SK-N-SH (cell line): ENCODE measurements around the gene WNT16. TPM values are rescaled to one million over a fixed set of nuclear protein-coding genes. Genes with fewer than 3 reads are reported as not detected.

Experiments
- CTCF ChIA-PET: fragments of 300-600, 350-600 bp; formaldehyde crosslinking; extraction: SDS; loops from one replicate; lab custom pipeline; 2021; lab: Yijun Ruan, JAX
- POLR2A ChIA-PET: fragments of 350-600 bp; sonication (Branson Sonifier 250); formaldehyde crosslinking; extraction: SDS; loops from one replicate; lab custom pipeline; 2020; ENCODE audit warnings: antibody characterized with exemption, inconsistent platforms; lab: Yijun Ruan, JAX
- DNase-seq: peaks from one replicate; pipeline ENCODE4 v3.0.0; 2012
- H2AFZ ChIP-seq: fragments of 200-600 bp; sonication (generic); 2 replicates; pipeline ENCODE4 v1.8.1; 2016; ENCODE audit warnings: antibody characterized with exemption, mild to moderate bottlenecking, low read depth
- H3F3A ChIP-seq: fragments of 200-600 bp; sonication (generic); replicated peaks from 2 replicates; pipeline ENCODE3; 2016; ENCODE audit warnings: antibody characterized with exemption, mild to moderate bottlenecking; ENCODE audit not compliant: insufficient read depth
- H3K27ac ChIP-seq, 2 experiments: fragments of 200-500 bp in 1 of 2; fragments of 200-600 bp in 1 of 2; sonication (Bioruptor generic) in 1 of 2; sonication (generic), shearing (Covaris generic) in 1 of 2; 2 replicates each; pipeline versions ENCODE4 v1.5.1 to v1.6.1; 2014 to 2016; ENCODE audit warnings: low read depth in 2 of 2, inconsistent platforms in 1 of 2, low read length in 1 of 2, mild to moderate bottlenecking in 1 of 2, mixed read lengths in 1 of 2
- H3K27me3 ChIP-seq: fragments of 200-600 bp; sonication (generic), shearing (Covaris generic); 2 replicates; pipeline ENCODE4 v1.6.1; 2016; ENCODE audit warnings: mixed run types; ENCODE audit not compliant: insufficient read depth
- H3K36me3 ChIP-seq, 2 experiments: fragments of 200-500 bp in 1 of 2; fragments of 200-600 bp in 1 of 2; sonication (Bioruptor generic) in 1 of 2; sonication (generic) in 1 of 2; replicated peaks in 1 of 2; 2 replicates each; pipeline versions ENCODE3 to v1.5.1; 2014 to 2016; ENCODE audit warnings: low read length in 1 of 2, mild to moderate bottlenecking in 1 of 2; ENCODE audit not compliant: insufficient read depth in 2 of 2, control insufficient read depth in 1 of 2
- H3K4me1 ChIP-seq, 2 experiments: fragments of 200-500 bp in 1 of 2; fragments of 200-600 bp in 1 of 2; sonication (Bioruptor generic) in 1 of 2; sonication (generic), shearing (Covaris generic) in 1 of 2; 2 replicates each; pipeline versions ENCODE4 v1.5.1 to v1.6.1; 2014 to 2016; ENCODE audit warnings: low read depth in 1 of 2, low read length in 1 of 2, mixed run types in 1 of 2; ENCODE audit not compliant: insufficient read depth in 2 of 2, control insufficient read depth in 1 of 2
- H3K4me2 ChIP-seq: fragments of 200-600 bp; sonication (generic), shearing (Covaris generic); 2 replicates; pipeline ENCODE4 v1.6.1; 2017; ENCODE audit warnings: mixed run types
- H3K4me3 ChIP-seq, 2 experiments: fragments of 200-500 bp in 1 of 2; fragments of 200-600 bp in 1 of 2; sonication (Bioruptor generic) in 1 of 2; sonication (generic), shearing (Covaris generic) in 1 of 2; 2 replicates each; pipeline versions ENCODE4 v1.5.1 to v1.8.1; 2014 to 2016; ENCODE audit warnings: low read depth in 2 of 2, inconsistent platforms in 1 of 2, low read length in 1 of 2, mild to moderate bottlenecking in 1 of 2, mixed read lengths in 1 of 2, moderate library complexity in 1 of 2
- H3K79me2 ChIP-seq: fragments of 200-600 bp; sonication (generic); 2 replicates; pipeline ENCODE4 v1.8.1; 2017; ENCODE audit warnings: mild to moderate bottlenecking; ENCODE audit not compliant: insufficient read depth
- H3K9ac ChIP-seq: fragments of 200-600 bp; sonication (generic); 2 replicates; pipeline ENCODE4 v1.6.1; 2017; ENCODE audit warnings: mixed run types
- H3K9me2 ChIP-seq: fragments of 200-600 bp; sonication (generic); 2 replicates; pipeline ENCODE4 v1.6.1; 2017; ENCODE audit warnings: mixed run types
- H3K9me3 ChIP-seq: fragments of 200-600 bp; sonication (generic); 2 replicates; pipeline ENCODE4 v1.6.1; 2017; ENCODE audit warnings: mixed run types, mild to moderate bottlenecking, moderate library complexity
- H4K20me1 ChIP-seq: fragments of 200-600 bp; sonication (generic); 2 replicates; pipeline ENCODE4 v1.6.1; 2017; ENCODE audit warnings: mild to moderate bottlenecking, mixed run types; ENCODE audit not compliant: insufficient read depth
- EP300 ChIP-seq, 2 experiments: IDR thresholded peaks; 2 replicates each; pipeline versions ENCODE4 v1.4.0 to v1.6.1; 2012; ENCODE audit warnings: borderline replicate concordance in 1 of 2, low read depth in 1 of 2, low read length in 1 of 2
- EZH2phosphoT487 ChIP-seq: fragments of 200-600 bp; sonication (generic); IDR thresholded peaks from 2 replicates; pipeline ENCODE4 v1.6.1; 2017; ENCODE audit warnings: low read depth, mixed run types, mild to moderate bottlenecking, antibody characterized with exemption, moderate library complexity, borderline replicate concordance
- FOSL2 ChIP-seq: IDR thresholded peaks from 2 replicates; pipeline ENCODE4 v1.4.0; 2012; ENCODE audit warnings: low read depth, mild to moderate bottlenecking, moderate library complexity, borderline replicate concordance
- FOXM1 ChIP-seq: IDR thresholded peaks from 2 replicates; pipeline ENCODE4 v1.4.0; 2012; ENCODE audit warnings: low read depth, mild to moderate bottlenecking
- GATA2 ChIP-seq: sonication (generic); formaldehyde crosslinking; IDR thresholded peaks from 2 replicates; pipeline ENCODE4 v1.5.0; 2020; ENCODE audit warnings: mild to moderate bottlenecking, missing genetic modification reagents
- JUND ChIP-seq: IDR thresholded peaks from 2 replicates; pipeline ENCODE4 v1.4.0; 2012
- MEF2A ChIP-seq: IDR thresholded peaks from 2 replicates; pipeline ENCODE4 v1.4.0; 2012; ENCODE audit warnings: low read depth, borderline replicate concordance
- MXI1 ChIP-seq: IDR thresholded peaks from 2 replicates; pipeline ENCODE4 v1.6.1; 2012; ENCODE audit warnings: mild to moderate bottlenecking, low read depth, low read length, improper control_type of control experiment
- NFIC ChIP-seq: IDR thresholded peaks from 2 replicates; pipeline ENCODE4 v1.4.0; 2012; ENCODE audit warnings: borderline replicate concordance
- NRF1 ChIP-seq: IDR thresholded peaks from 2 replicates; pipeline ENCODE4 v1.6.1; 2012; ENCODE audit warnings: low read depth, mild to moderate bottlenecking, low read length
- POLR2AphosphoS5 ChIP-seq: IDR thresholded peaks from 2 replicates; pipeline ENCODE4 v1.6.1; 2012; ENCODE audit warnings: low read depth, low read length
- RAD21 ChIP-seq: IDR thresholded peaks from 2 replicates; pipeline ENCODE4 v1.6.1; 2012; ENCODE audit warnings: mild to moderate bottlenecking, low read length
- RFX5 ChIP-seq: IDR thresholded peaks from 2 replicates; pipeline ENCODE4 v1.6.1; 2012; ENCODE audit warnings: mild to moderate bottlenecking, improper control_type of control experiment, low read length
- RXRA ChIP-seq: IDR thresholded peaks from 2 replicates; pipeline ENCODE4 v1.4.0; 2012; ENCODE audit warnings: low read depth, mild to moderate bottlenecking, borderline replicate concordance
- SMC3 ChIP-seq: IDR thresholded peaks from 2 replicates; pipeline ENCODE4 v1.6.1; 2012; ENCODE audit warnings: low read depth, low read length, improper control_type of control experiment
- TCF12 ChIP-seq: IDR thresholded peaks from 2 replicates; pipeline ENCODE4 v1.4.0; 2012
- WGBS: methylation state at CpG from one replicate; pipeline ENCODE4 v1.1.6; 2017; ENCODE audit warnings: low lambda C conversion rate; 5-methylcytosine and 5-hydroxymethylcytosine counted together
- polyA plus RNA-seq, 3 experiments: library from polyadenylated mRNA; depleted of rRNA; stranded (reverse); fragments of >200 nt; gene quantifications; 2 replicates each; pipeline ENCODE4 v1.2.3, GENCODE V29; 2012
- TF ChIP-seq, protein P1 (sequence below): IDR thresholded peaks from 2 replicates; pipeline ENCODE4 v1.4.0; 2012; ENCODE audit warnings: low read depth
- TF ChIP-seq, protein P2 (sequence below): fragments of 200-600 bp; sonication (generic); IDR thresholded peaks from 2 replicates; pipeline ENCODE4 v1.6.1; 2017; ENCODE audit warnings: antibody characterized with exemption, mild to moderate bottlenecking, moderate library complexity
- TF ChIP-seq, protein P3 (sequence below): IDR thresholded peaks from 2 replicates; pipeline ENCODE4 v1.4.0; 2012; ENCODE audit warnings: low read depth, borderline replicate concordance
- TF ChIP-seq, protein P4 (sequence below): fragments of 150-350 bp; IDR thresholded peaks from 2 replicates; pipeline ENCODE4 v1.6.1; 2017; ENCODE audit warnings: antibody characterized with exemption, low read length, low read depth, borderline replicate concordance
- TF ChIP-seq, protein P5 (sequence below): IDR thresholded peaks from 2 replicates; pipeline ENCODE4; 2012

WNT16 gene
- polyA plus RNA-seq, 1 of the 3 experiments (the other 2 are of a cell fraction), result 0.05 TPM

DNA sequence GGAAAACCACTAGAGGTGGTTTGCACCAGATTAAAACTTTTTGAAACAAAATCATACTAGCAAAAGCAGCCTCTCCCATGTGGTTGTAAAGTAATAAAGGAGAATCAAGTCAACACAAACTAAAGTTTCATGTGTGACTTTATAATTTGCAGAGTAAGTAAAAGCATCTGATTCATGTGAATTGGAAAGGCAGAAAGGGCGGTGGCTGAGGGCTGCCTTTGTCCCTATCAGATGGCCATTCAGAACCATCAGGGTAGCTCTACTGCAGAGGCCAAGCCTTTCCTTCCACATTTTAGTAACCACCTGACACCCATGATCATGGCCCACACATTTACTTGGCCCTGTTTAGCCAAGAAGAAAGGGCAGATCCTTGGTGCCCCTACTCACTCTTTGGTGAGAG lies 15.7 kb downstream of the WNT16 start:
- ChIA-PET CTCF (interaction anchor here (0.6 to 1.5 kb wide), 3 partner anchors 15 to 213 kb away, joined by 3 to 4 read pairs (median 4); partner anchors contain the start of gene FAM3C), POLR2A (no interaction called here)

DNA sequence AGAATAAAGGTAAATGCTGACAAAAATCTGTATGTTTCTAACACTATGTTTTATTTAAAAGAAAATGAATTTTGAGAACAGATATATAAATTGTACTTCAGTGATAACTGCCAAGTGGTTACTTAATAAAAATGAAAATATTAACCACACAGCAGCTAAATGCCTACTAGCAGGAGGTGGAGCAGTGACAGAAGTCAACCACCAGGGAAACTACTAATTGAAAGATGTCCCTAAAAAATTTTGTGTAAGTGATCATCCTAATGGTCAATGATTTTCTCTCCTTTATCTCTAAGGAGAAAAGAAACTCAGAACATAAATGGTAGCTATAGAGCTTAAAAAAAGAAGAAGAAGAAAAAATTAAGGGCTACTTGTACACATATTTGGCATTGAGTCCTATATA lies 22.9 kb downstream of the WNT16 start:
- Histone ChIP-seq H3K4me3 (no peak overlapping the region; a peak in 1 of 4 replicates), H3K4me1 (no peaks in the 10 kb centered on the region; a peak in 1 of 4 replicates), H3K9me2 (no peaks in the 10 kb centered on the region), H3F3A (peaks cover 4% of the 10 kb centered on the region), H2AFZ (no peak overlapping the region), H4K20me1 (no peaks in the 10 kb centered on the region), H3K9me3 (no peaks in the 10 kb centered on the region), H3K9ac (no peak overlapping the region), H3K79me2 (no peaks in the 10 kb centered on the region)
- ChIA-PET POLR2A (no interaction called here), CTCF (interaction anchor here (0.7 to 6.9 kb wide), 14 partner anchors 9 to 568 kb away, joined by 3 to 64 read pairs (median 4); partner anchors contain the start of gene FAM3C)
- TF ChIP-seq, protein P1, sequence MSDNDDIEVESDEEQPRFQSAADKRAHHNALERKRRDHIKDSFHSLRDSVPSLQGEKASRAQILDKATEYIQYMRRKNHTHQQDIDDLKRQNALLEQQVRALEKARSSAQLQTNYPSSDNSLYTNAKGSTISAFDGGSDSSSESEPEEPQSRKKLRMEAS, result no peak
- TF ChIP-seq, protein P2, sequence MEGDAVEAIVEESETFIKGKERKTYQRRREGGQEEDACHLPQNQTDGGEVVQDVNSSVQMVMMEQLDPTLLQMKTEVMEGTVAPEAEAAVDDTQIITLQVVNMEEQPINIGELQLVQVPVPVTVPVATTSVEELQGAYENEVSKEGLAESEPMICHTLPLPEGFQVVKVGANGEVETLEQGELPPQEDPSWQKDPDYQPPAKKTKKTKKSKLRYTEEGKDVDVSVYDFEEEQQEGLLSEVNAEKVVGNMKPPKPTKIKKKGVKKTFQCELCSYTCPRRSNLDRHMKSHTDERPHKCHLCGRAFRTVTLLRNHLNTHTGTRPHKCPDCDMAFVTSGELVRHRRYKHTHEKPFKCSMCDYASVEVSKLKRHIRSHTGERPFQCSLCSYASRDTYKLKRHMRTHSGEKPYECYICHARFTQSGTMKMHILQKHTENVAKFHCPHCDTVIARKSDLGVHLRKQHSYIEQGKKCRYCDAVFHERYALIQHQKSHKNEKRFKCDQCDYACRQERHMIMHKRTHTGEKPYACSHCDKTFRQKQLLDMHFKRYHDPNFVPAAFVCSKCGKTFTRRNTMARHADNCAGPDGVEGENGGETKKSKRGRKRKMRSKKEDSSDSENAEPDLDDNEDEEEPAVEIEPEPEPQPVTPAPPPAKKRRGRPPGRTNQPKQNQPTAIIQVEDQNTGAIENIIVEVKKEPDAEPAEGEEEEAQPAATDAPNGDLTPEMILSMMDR, result peak; percentile 45
- TF ChIP-seq, all 33 proteins: peak for 1
- Histone ChIP-seq H3K36me3 (peaks cover 80 to 84% of the 10 kb centered on the region in 2 experiments), H3K27me3 (no peaks in the 10 kb centered on the region), H3K27ac (no peak overlapping the region), H3K4me2 (no peak overlapping the region)
- no peak for DNase-seq

More for the DNA sequence above, 15.7 kb downstream of the WNT16 start:
- Histone ChIP-seq H3K79me2 (no peaks in the 10 kb centered on the region), H3K4me3 (no peak overlapping the region), H3K36me3 (peaks cover 22 to 27% of the 10 kb centered on the region in 2 experiments), H2AFZ (no peak overlapping the region), H3K4me2 (no peak overlapping the region), H3K4me1 (0 out of 4 replicates have a peak, but pooled peaks cover 0 to 5% of the 10 kb centered on the region in 2 experiments), H3F3A (peaks cover 7% of the 10 kb centered on the region), H4K20me1 (no peaks in the 10 kb centered on the region), H3K9me3 (no peaks in the 10 kb centered on the region), H3K27ac (no peak overlapping the region), H3K9me2 (no peaks in the 10 kb centered on the region), H3K9ac (no peak overlapping the region), H3K27me3 (no peaks in the 10 kb centered on the region)
- WGBS, result 100% methylated on average over 1 of the region's 1 CpG
- no peak for DNase-seq
- no peak for TF ChIP-seq GATA2 (CRISPR knock-in tag)
- no peak for TF ChIP-seq RAD21
- TF ChIP-seq EP300 (IDR thresholded peaks at IDR 0.05; ENCODE audit: borderline replicate concordance in 1 of 2, low read depth in 1 of 2, low read length in 1 of 2), result no peak
- no peak for TF ChIP-seq SMC3
- TF ChIP-seq RXRA, result no peak
- TF ChIP-seq, protein P1, result no peak
- no peak for TF ChIP-seq MEF2A
- TF ChIP-seq MXI1, result no peak
- TF ChIP-seq JUND, result no peak
- TF ChIP-seq, protein P3, sequence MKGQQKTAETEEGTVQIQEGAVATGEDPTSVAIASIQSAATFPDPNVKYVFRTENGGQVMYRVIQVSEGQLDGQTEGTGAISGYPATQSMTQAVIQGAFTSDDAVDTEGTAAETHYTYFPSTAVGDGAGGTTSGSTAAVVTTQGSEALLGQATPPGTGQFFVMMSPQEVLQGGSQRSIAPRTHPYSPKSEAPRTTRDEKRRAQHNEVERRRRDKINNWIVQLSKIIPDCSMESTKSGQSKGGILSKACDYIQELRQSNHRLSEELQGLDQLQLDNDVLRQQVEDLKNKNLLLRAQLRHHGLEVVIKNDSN, result no peak
- TF ChIP-seq NRF1, result no peak
- no peak for TF ChIP-seq EZH2phosphoT487
- no peak for TF ChIP-seq NFIC
- TF ChIP-seq TCF12, result no peak
- TF ChIP-seq, protein P4, sequence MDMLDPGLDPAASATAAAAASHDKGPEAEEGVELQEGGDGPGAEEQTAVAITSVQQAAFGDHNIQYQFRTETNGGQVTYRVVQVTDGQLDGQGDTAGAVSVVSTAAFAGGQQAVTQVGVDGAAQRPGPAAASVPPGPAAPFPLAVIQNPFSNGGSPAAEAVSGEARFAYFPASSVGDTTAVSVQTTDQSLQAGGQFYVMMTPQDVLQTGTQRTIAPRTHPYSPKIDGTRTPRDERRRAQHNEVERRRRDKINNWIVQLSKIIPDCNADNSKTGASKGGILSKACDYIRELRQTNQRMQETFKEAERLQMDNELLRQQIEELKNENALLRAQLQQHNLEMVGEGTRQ, result no peak
- TF ChIP-seq FOSL2, result no peak
- TF ChIP-seq RFX5, result no peak
- TF ChIP-seq, protein P5, sequence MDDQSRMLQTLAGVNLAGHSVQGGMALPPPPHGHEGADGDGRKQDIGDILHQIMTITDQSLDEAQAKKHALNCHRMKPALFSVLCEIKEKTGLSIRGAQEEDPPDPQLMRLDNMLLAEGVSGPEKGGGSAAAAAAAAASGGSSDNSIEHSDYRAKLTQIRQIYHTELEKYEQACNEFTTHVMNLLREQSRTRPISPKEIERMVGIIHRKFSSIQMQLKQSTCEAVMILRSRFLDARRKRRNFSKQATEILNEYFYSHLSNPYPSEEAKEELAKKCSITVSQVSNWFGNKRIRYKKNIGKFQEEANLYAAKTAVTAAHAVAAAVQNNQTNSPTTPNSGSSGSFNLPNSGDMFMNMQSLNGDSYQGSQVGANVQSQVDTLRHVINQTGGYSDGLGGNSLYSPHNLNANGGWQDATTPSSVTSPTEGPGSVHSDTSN, result no peak
- no peak for TF ChIP-seq FOXM1
- TF ChIP-seq POLR2AphosphoS5, result no peak
